ENCODE data around the gene C2CD3.

The C2CD3 gene

DNA sequence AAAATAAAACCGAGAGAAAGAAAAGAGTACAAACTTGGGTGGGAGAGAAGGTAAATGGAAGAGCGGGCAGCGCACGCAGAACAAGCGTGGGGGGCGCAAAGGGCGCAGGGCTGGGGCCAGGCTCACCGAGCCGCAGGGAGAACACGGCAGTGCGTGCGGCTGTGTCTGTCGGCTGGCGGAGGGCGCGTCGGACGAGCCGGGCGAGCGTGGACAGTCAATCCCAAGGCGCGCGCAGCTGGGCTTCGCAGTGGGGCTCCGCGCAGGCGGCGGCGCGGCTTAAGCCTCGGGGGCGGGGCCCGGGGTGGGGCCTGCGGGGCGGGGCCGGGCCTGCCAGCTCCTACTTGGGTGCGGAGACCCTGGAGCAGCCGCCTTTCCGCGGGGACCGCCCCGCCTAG lies 188.2 kb downstream of the C2CD3 start, which contains the start of gene UCP2:
Gene UCP2 (minus strand): TSS at position 249 of the 395 bp plus-strand sequence. CDS start 4,465 bp downstream, outside the sequence.
- peak; percentile 74 for DNase-seq (ENCODE audit: low read depth)

DNA sequence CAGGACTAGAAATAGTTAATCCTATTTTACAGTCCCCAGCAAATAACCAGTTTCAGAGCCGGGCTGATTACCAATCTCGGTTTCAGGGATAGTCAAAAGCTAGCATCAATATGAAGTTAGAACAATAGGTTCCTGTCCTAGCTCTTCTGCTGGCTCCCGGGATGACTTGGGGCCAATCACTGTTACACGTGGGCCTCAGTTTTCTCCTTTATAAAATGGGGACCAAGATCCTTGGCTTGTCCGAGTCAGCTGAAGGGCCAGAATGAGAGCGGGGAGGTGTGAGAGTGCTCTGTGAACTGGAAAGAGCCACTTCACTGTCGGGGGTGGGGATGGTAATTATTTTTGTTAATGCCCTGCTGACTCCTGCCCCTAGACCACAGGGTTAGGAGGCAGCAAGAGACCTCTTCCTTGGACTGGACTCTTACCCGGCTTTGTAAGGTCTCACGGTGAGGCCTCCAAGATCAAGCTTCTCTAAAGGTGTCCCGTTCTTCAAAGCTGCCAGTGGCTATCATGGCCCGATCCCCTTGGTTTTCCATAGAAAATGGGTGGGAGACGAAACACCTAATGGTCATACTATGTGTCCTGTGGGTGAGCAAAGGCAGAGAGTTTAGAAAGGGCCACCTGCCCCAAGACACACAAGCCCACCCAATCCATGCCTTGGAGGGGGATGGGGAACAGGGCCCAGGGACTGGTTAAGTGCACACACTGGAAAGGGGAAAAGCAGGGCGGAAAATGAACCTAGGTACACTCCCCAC lies 189.6 kb downstream of the C2CD3 start:
- no peak for DNase-seq (ENCODE audit: low read depth)

DNA sequence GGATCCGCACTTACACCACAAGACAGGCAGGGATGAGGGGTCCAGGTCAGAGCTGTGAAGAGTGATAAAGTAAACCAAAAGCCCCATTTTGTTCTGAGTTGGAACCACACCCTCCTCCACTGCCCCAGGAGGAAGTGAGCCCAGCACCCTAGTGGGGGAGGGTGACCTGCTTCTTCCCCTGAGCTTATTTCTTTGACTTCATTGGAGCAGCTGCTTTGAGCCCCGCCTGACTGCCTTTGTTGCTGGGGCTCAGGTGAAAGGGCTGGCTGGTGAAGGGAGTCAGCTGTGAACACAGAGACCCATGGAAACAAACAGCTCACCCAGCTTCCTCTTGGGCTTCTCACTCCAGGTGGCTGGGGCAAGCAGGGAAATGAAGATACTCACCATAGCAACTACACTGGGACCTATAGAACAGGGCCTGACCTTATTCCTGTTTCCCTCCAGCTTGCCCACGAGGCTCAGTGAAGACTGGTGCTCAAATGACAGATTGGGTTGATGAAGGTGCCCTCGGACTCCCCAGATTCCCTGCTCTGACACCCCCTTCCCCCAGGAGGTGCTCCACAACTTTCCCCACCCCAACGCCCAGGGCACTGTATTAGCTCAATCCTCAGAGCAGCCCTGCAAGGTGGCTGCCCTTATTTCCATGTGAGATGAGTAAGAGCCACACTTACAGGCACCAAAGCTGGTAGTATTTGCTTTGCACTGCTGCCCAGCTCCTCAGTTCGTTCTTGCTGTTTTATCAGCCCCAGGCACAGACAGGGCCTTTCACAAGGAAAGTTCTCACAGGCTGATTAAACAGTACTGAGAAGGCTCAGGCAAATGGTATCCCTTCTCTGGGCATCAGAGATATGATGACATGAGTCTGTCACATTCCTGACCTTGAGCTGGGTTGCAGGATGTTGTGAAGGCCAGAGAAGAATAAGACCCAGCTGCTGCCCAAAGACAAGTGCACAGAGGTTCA lies 190.5 kb downstream of the C2CD3 start:
- peak; percentile 72 for DNase-seq (ENCODE audit: low read depth)

DNA sequence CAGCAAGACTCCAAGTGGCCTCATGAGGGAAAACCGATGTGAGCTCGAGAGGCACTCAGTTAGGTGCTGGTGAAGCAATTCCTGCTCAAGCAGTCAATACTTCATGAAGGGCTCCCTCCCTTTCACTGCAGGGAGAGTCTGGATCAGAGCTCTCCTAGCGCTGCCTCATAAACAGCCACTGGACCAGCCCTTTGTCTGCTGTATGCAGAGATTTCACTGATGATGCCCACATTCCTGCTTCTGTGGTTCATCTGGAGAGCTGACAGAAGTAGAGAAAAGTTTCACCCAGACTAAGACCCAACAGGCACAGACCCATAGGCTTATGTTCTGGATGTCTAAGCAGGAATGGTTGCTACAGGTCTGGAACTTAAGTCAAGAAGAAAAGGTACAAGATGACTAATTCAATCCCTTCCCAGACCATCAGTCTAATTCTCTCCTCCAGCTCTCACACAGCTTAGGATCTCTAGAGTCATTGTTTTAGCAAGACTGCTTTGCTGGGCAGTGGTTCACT lies 192.2 kb downstream of the C2CD3 start:
- DNase-seq (ENCODE audit: low read depth) = no peak

DNA sequence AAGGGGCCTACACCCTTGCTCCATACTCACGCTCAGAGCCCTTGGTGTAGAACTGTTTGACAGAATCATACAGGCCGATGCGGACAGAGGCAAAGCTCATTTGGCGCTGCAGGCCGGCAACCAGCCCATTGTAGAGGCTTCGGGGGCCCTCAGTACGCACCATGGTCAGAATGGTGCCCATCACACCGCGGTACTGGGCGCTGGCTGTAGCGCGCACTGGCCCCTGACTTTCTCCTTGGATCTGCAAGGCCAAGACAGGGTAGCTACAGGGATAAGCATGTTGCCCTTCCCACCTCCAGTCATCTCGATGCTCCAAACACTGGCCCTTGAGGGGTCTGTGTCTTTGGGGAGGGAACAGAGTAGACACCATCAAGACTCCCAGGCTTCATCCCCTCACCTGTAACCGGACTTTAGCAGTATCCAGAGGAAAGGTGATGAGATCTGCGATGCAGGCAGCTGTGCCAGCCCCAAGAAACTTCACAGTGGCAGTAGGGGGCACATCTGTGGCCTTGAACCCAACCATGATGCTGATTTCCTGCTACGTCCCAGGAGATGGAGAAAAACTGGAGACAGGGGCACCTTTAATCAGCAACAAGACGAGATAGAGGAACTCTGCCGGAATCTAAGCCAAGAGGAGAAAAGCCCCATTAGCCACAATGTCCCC lies 192.8 kb downstream of the C2CD3 start:
- no peak for DNase-seq (ENCODE audit: low read depth)

DNA sequence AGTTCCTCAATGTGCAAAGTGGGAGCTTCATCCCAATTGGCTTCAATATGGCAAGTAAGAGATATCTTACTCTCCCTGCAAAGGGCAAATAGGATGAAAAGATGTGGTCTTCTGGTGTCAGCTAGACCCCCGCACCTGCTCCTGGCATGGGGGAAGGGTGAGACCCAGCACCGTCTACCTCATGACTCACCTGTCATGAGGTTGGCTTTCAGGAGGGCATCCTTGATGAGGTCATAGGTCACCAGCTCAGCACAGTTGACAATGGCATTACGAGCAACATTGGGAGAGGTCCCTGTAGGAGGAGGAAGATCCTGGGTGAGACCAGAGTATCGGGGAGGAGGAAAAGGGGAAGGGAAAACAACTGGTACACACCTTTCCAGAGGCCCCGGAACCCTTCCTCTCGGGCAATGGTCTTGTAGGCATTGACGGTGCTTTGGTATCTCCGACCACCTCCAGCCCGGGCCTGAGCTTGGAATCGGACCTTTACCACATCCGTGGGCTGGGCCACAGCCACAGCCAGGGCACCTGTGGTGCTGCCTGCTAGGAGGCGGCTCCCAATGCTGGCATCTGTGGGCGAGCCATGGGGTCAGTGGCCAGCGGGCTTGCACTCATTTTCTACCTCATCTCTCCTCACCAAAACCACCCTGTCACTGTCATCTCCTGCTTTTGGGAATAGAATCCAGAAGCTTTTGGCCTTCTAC lies 194.2 kb downstream of the C2CD3 start:
- DNase-seq (ENCODE audit: low read depth) = no peak

DNA sequence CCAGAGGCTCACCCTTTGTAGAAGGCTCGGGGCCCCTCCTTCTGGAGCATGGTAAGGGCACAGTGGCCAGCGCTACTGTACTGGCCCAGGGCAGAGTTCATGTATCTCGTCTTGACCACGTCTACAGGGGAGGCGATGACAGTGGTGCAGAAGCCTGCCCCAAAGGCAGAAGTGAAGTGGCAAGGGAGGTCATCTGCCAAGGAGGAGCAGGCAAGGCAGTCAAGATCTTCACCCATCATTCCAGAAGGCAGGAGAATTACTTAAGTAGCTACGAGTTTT lies 195.4 kb downstream of the C2CD3 start:
- no peak for DNase-seq (ENCODE audit: low read depth)

DNA sequence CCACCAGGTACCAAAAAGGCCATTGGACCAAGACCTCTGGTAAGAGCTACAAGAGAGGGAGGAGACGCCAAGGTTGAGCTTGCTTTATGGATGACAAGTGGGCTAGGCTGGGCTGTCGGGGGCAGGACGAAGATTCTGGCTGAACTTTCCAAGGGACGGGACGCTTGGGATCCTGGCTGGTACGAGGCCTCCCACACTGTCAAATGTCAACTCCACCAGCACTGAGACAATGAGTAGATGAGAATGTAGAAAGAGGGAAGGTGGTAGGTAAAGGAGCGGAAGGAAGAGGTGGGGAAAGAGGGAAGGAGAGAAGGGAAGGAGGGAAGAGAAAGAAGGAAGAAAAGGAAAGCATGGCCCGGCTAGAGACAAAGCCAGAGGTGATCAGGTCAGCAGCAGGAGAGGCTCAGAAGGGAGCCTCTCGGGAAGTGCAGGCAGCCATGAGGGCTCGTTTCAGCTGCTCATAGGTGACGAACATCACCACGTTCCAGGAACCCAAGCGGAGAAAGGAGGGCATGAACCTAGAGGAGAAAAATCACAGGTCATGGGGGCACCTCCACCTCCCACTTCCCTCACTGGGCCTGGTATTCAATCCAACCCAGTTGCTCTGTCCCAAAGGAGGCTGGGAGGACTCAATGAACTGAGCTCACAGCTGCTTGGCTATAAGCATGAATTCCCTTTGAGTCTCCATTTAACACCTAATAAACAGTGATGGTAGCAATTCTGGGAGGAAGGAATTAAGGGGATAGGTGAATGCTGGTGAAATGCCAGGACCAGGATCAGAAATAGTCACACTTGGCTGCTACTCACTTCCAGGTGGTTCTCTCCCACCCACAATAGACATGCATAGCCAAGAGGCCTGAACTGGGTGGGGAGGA lies 196.0 kb downstream of the C2CD3 start:
- DNase-seq (ENCODE audit: low read depth) = no peak

DNA sequence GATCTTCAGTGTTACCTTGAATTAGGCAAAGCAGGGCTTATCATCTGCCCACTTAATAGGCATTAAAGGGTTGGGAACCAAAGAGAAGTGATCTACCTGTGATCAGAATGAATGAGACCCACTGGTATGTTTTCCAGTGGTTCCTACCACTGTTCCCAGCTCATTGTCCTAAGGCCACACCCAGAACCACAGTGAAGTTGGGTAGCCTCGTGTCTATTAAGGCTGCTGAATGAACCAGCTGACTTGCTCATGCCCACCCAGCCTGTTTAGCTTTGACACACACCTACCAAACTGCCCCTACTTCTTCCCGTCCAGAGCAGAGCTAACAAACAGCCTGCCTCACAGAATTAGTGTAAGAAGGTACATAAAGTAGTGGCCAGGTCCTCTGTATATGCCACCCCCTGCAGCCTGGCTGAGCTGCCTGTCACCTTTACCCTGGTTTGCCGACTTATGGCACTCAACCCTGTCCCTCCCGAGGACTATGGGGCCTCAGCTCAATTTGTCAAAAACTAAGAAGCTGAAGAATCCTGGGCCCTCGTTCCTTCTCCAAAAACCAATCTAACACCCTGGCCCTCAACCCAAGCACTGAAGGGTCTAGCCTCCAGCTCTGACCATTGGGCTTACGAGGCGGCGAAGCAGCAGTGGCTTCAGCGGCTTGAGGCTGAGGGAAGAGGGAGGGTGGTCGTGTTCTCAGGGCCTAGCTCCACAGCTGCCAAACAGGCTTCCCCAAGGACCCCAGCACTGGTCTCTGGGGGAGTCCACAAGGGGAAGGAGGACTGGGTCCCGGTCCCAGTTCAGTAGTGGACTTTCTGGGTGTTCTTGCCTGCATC lies 198.0 kb downstream of the C2CD3 start:
- DNase-seq (ENCODE audit: low read depth) = no peak

DNA sequence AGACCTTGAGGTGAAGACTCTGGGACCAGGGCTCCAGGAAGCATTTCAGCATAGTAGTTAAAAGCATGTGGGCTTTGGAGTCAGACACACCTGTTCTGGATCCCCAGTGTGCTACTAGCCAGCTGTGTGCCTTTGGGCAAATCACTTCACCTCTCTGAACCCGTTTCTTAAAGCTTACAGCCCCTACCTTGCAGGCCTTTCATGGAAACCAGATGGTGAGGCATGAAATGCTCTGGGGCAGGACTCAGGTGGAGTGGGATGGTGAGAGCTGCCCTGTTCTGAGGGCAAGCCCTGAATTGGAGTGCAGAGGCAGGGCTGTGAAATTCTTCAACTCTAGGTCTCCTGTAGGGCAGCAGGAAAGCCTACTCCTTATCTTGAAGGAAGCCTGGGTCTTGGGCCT lies 198.6 kb downstream of the C2CD3 start:
- no peak for DNase-seq (ENCODE audit: low read depth)

DNA sequence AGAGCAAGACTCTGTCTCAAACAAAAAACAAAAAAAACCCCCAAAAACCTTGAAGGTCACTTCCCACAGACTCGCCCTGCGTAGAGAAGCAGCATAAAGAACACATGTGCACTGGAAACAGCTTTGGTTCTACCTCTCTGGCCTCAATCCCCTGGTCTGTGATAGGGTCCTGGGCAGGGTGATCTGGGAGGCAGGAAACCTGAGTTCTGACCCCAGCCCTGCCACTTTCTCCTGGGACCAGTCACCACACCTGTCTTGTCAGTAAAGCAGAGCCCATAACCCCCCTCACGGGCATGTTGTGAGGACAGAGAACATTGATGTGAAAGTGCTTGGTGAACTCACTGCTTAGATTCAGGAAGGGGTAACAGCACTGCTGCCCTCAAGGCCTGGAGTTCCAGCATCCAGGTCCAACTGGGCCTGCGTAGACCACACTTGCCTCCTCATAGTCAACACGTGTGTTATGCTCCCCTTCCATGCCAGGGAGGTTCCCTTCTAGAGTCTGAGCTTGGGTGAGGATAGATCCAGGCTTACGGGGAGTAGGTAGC lies 199.6 kb downstream of the C2CD3 start:
- DNase-seq (ENCODE audit: low read depth) = no peak

DNA sequence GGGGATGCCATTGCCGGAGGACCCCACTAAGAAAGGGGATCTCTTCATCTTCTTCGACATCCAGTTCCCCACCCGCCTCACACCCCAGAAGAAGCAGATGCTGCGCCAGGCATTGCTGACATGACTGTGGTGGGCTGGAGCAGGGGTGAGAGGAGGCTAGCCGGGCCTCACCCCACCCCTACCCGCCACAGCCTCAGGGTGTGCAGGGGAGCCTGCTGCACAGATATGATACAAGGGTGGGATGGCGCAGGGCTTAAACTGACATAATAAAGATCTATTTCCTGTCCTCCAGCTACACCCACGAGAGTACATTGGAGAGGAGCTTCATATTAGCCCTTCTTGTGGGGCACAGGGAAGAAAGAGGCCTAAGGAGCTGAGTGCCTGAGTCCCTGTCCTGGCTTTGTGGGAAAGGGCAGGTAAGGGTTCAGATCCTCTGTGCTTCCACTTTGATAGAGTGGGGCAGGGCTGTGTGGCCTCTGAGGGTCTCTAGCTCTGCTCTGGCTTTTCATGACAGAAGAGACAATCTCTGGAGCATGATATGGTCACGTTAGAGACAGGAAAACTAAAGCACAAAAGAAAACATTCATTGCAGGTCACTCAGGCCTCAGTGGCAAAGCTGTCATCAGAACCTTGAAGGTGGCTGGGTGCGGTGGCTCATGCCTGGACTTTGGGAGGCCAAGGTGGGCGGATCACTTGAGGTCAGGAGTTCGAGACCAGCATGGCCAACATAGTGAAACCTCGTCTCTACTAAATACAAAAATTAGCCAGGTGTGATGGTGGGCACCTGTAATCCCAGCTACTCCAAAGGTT lies 200.6 kb downstream of the C2CD3 start:
- DNase-seq (ENCODE audit: low read depth) = no peak

DNA sequence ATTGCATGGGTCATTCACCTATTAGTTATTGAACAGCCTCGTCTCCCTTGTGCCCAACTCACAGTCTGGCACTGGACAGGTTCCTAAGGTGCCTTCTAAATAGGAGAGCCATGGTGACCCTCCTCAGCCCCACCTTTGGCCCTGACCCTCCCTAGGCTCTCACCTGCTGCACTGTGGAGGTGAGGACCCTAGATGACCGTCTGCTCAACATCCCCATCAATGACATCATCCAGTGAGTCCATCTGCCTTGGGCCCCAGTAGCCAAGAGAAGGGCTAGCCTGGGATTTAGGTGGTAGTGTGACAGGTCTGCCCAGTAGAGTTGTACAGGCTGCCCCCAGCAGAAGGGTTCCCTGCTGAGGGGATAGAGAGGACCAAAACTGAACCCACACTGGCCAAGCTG lies 201.7 kb downstream of the C2CD3 start:
- DNase-seq (ENCODE audit: low read depth) = no peak

DNA sequence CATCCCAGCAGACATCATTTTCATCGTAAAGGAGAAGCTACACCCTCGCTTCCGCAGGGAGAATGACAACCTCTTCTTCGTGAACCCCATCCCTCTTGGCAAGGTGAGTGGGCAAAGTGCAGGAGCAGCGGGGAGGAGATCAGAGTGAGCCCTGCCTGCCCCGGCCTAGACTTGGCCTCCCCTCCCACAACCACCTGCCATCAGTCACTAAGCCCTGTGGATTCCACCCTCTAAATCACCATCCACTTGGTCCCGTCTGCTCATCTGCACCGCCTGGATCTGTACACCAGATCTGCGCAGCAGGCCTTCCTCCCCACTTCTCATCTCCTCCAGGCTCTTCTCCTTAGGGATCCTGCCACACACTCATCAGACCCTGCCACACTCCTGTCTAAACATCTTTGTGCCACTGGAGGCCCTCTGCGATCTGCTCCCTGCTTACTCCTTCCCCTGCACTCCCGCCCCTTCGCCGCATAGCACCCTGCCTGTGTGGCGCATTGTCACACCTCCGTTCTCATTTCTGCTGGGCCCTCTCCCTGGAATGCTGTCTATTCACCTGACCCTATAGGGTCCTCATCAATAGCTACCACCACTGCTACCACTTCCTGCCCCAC lies 202.3 kb downstream of the C2CD3 start:
- no peak for DNase-seq (ENCODE audit: low read depth)

DNA sequence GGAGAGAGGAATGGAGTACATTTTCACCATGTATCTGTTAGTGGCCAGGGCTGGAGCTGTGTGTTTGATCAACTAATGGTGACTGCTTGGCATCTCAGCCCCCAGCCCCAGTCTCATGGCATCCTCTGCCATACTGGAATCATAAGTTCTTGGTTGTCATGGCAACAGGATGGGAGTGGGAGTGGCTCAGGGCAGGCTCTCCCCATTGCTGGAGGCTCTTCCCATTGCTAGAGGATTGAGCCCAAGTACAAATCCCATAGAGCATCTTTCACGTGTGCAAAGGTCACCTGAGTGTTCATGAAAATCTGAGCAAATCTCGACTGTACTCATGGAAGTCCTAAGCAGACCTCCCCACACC lies 205.1 kb downstream of the C2CD3 start:
- DNase-seq (ENCODE audit: low read depth) = no peak

DNA sequence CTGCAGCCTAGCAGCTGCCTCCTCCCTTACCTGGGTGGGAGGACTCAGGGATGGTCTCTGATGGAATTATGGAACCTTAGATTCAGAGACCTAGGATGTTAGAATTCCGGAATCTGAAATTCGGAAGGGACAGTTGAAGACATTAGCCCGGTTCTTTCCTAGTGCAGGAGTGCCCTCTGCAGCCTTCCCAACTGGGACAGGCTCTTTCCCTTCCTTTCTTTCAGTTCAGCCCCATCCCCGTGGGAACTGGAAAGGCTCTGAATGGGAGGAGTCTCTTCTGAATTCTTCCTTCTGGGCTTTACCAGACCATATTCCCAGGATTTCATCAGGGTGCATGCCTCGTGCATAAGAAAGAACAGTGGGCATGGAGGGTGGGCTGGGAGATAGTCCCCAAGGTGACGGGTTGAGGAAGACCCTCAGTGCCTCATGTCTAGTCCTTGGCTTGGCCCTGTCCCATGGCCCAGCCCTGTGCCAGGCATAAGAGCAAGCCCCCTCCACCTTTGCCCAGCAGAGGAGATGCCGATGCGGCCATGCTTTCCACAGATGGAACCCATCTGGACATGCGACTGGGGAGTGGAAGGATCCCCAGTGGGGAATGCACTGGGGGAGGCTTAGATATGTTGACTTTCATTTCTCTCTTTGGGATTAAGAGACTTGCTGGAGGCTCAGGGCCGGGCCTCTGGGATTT lies 205.6 kb downstream of the C2CD3 start:
- DNase-seq (ENCODE audit: low read depth) = no peak

DNA sequence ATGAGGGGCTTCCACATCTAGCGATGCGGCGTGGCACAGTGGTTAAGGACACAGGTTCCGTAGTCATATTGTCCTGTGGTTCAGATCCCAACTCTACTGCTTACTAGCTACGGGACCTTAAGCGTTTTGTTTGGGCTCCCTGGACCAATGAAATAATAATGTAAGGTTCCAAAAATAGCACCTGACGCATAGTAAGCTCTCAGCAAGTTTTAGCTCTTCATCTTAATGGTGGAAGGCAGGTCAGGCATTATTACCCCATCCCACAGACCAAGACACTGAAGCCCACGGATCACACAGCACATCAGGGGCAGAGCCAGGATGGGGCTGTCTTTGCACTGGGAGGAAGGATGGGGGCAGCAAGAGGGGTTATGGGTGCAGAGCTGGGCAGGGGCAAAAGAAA lies 206.9 kb downstream of the C2CD3 start:
- no peak for DNase-seq (ENCODE audit: low read depth)
